GM19240 (cell line): ENCODE results near the gene SPDYE3.
A peak's percentile ranks its signal among the peaks of the same experiment; 100 is the strongest.
"Not testable (repeated sequence)": the region's sequence is repeated elsewhere in the genome, so short reads cannot be mapped to it uniquely, and the experiment has no call there.

Experiments used
- DNase-seq: peaks from one replicate; pipeline ENCODE4 v3.0.0; 2011; ENCODE audit warnings: low spot score; ENCODE audit not compliant: insufficient read length

SPDYE3 gene

DNA sequence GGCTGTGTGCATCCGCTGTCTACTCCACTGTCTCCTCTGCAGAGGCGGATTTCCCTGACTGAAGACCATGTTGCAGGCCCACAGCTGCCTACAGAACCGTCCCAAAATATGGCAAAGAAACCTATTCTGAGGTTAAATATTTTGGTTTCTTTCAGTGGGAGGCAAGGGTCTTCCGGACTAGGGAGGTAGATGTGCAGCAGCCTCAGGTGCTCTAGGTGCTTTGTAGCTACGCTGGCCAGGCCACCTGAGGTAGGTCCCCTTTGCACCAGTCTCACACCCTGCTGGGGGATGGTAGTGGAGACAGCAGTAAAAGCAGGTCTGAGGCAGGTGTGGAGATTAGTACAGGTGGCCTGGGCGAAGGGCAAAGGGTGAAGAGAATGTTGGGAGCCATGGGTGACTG, 42.3 kb downstream of the SPDYE3 start:
- DNase-seq: no peak

DNA sequence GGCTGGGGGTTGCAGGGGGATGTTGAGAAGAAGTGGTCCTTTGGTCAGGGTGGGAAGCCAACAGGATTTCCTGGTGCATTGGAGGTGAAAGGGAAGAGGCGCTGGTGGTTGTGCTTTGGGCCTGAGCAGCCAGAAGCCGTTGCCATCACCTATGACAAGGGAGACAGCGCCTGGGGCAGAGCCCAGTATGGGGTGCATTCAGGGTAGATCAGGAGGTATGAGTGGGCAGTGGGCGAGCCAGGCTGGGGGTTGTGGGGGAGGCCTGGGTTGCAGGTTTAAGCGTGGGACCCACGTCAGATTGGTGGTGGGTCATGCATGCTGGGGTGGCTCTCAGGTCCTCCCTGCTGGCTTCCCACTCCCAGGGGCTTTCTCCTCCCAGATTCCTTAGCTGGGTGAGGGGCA, 44.2 kb downstream of the SPDYE3 start:
- DNase-seq: no peak

DNA sequence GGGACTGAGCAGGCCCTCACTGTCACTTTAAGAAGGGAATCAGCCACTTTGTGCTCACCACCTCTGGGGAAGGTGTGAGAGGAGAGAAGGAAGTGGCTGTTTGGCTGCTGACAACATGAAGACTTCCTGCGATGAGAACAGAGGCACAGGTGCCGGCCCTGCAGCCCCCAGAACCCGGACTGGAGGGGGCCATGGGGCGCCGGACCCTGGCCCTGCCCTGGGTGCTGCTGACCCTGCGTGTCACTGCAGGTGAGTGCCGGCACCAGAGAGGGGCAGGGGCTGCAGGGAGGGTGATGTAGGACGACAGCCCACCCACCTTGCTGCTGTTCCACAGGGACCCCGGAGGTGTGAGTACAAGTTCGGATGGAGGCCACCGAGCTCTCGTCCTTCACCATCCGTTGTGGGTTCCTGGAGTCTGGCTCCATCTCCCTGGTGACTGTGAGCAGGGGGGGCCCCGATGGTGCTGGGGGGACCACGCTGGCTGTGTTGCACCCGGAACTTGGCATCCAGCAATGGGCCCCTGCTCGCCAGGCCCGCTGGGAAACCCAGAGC, 44.8 kb downstream of the SPDYE3 start:
- DNase-seq: not testable (repeated sequence)

GRCh38 chr7:100352984-100353684, 45.6 kb downstream of the SPDYE3 start:
- DNase-seq: no peak

- DNase-seq: no peak
These were observed 46.3 kb downstream of the SPDYE3 start for GRCh38 chr7:100353685-100354330.

- no peak for DNase-seq
These were observed 49.0 kb downstream of the SPDYE3 start for GRCh38 chr7:100356416-100357068.

GRCh38 chr7:100357131-100357561, 49.6 kb downstream of the SPDYE3 start:
- no peak for DNase-seq

DNA sequence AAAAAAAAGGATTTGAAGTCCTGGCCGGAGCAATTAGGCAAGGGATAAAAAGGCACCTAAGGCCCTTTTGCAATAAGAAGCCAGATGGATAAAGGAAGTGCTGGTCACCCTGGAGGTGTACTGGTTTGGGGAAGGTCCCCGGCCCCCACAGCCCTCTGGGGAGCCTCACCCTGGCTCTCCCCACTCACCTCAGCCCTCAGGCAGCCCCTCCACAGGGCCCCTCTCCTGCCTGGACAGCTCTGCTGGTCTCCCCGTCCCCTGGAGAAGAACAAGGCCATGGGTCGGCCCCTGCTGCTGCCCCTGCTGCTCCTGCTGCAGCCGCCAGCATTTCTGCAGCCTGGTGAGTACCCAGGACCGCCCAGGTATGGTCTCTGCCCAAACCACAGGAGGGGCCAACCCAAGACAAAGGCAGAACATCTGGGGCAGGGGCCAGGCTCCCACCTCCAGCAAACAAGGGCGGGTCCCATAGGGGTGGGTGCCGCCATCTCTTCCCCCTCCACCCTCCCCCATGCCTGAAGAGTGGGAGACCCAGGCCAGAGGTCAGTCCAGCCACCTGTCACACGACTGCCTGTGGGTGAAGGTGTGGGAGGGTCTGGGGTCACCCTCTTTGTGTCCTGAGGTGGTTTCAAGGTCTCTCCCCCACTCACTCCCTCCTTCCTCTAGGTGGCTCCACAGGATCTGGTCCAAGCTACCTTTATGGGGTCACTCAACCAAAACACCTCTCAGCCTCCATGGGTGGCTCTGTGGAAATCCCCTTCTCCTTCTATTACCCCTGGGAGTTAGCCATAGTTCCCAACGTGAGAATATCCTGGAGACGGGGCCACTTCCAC, 50.7 kb downstream of the SPDYE3 start, which contains the start of gene PILRB:
TSS of gene PILRB (plus strand) at position 91 of the 830 bp plus-strand sequence. CDS start at position 277, 186 bp downstream.
- no peak for DNase-seq

DNA sequence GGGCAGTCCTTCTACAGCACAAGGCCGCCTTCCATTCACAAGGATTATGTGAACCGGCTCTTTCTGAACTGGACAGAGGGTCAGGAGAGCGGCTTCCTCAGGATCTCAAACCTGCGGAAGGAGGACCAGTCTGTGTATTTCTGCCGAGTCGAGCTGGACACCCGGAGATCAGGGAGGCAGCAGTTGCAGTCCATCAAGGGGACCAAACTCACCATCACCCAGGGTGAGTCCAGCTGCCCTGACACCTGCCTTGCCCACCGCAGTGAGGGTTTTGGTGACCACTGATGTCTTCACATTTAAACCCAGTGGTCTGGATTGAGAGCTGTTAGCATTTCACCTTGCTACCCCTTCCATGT, 51.3 kb downstream of the SPDYE3 start:
- DNase-seq: no peak

DNA sequence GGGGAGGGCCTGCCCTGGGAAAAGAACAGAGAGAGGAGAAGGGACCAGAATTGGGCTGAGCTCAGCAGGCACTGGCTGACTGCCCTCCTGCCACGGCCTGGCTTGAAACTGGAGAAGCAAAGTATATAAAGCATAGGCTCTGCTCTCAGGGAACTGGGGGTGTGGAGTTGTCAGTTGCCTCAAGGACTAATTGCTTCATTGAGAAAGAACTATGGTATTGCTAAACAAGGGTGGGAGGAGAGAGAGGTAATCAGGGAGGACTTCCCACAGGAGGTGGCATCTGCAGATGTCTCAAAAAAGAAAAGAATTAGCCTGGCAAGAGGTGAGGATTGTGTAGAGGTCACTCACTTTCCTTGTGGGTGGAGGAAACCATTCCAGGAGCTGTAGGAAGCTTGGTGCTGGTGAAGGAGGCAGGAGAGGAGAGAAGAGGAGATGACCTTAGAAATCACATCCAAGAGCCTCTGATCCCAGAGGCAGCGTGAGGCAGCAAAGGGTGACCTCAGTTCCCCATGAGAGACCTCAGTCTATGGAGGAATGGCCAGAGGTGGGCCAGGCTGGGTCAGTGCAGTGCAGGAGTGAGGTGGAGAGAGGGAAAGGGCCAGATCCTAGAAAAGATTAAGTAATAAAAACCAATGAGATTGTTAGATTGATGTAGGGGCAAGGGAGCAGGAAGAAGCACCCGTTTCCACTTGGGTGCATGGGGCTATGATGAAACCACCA, 52.8 kb downstream of the SPDYE3 start:
- no peak for DNase-seq

GRCh38 chr7:100363098-100363497, 55.6 kb downstream of the SPDYE3 start:
- DNase-seq: no peak

- DNase-seq: not testable (repeated sequence)
These were observed 56.3 kb downstream of the SPDYE3 start for GRCh38 chr7:100363797-100364196.

- DNase-seq: no peak
These were observed 57.0 kb downstream of the SPDYE3 start for GRCh38 chr7:100364480-100364879.

GRCh38 chr7:100365998-100366367, 58.5 kb downstream of the SPDYE3 start:
- DNase-seq: not testable (repeated sequence)

- DNase-seq: no peak
These were observed 59.1 kb downstream of the SPDYE3 start for GRCh38 chr7:100366411-100367250.

DNA sequence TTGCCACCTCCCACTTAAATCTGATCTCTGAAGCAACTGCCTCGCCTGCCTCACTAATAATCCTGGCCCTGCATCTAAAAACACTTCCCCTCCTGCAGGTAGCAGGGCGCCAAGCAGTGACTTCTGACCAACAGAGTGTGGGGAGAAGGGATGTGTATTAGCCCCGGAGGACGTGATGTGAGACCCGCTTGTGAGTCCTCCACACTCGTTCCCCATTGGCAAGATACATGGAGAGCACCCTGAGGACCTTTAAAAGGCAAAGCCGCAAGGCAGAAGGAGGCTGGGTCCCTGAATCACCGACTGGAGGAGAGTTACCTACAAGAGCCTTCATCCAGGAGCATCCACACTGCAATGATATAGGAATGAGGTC, 59.7 kb downstream of the SPDYE3 start:
- DNase-seq: no peak

GRCh38 chr7:100367676-100368613, 60.4 kb downstream of the SPDYE3 start:
- DNase-seq: no peak

DNA sequence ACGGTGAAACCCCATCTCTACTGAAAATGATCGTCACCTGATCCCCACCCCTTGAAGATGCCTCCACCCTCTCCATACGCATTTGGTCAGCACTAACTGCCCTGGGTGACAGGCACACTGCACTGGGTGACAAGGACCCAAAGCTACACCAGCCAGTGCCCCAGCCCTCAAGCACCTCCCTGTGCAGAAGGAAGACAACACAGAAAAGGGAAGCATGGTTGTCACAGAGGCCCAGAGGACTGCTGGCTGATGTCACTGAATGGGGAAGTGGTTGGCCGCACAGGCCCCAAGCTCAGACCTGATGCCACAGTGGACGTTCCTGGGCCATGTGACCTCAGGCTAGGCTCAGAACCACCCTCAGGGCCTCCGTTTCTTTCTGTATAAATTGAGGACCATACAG, 61.6 kb downstream of the SPDYE3 start:
- DNase-seq: peak; percentile 48

GRCh38 chr7:100370303-100370702, 62.8 kb downstream of the SPDYE3 start:
- no peak for DNase-seq
